OCI-LY7 (cell line): Measurements from ENCODE around the gene KATNAL1. TPM values are rescaled to one million over a fixed set of nuclear protein-coding genes. Genes with fewer than 3 reads are reported as not detected.

Experiments
- BruUV-seq: library from RNA; stranded (reverse); fragments of 400-500 nt; replicated peaks from 2 replicates; lab custom pipeline; 2021; lab: Mats Ljungman, UMichigan
- CTCF ChIA-PET: fragments of 300-600 bp; sonication (Branson Sonifier 250); formaldehyde crosslinking; loops from one replicate; lab custom pipeline; 2022; ENCODE audit warnings: antibody characterized with exemption; ENCODE audit not compliant: unreplicated experiment; lab: Charles Lee
- POLR2A ChIA-PET: fragments of 300-600 bp; sonication (Branson Sonifier 250); formaldehyde crosslinking; loops from one replicate; lab custom pipeline; 2022; ENCODE audit warnings: antibody characterized with exemption; lab: Charles Lee
- DNase-seq: peaks from one replicate; pipeline ENCODE4 v3.0.0-alpha.2; 2015; ENCODE audit warnings: low spot score
- H2AFZ ChIP-seq: fragments of 200-600 bp; sonication (generic), shearing (Covaris generic); 2 replicates; pipeline ENCODE4 v1.6.1; 2014; ENCODE audit warnings: mild to moderate bottlenecking, antibody characterized with exemption, low read length, moderate library complexity
- H3K27ac ChIP-seq: fragments of 200-600 bp; sonication (generic); 2 replicates; pipeline ENCODE4 v1.5.1; 2014; ENCODE audit warnings: mixed run types, low read depth, mild to moderate bottlenecking, moderate library complexity, low read length, inconsistent platforms; ENCODE audit not compliant: poor library complexity, severe bottlenecking
- H3K36me3 ChIP-seq: fragments of 200-600 bp; sonication (generic); 2 replicates; pipeline ENCODE4 v1.6.1; 2014; ENCODE audit warnings: mild to moderate bottlenecking, antibody characterized with exemption, low read length, moderate library complexity, mixed read lengths; ENCODE audit not compliant: insufficient read depth
- H3K4me1 ChIP-seq: fragments of 200-600 bp; sonication (generic); 2 replicates; pipeline ENCODE4 v1.5.1; 2014; ENCODE audit warnings: mild to moderate bottlenecking, low read length; ENCODE audit not compliant: insufficient read depth, poor library complexity, severe bottlenecking
- H3K4me2 ChIP-seq: fragments of 200-600 bp; sonication (generic); 2 replicates; pipeline ENCODE4 v1.6.1; 2014; ENCODE audit warnings: mild to moderate bottlenecking, low read length
- H3K4me3 ChIP-seq: fragments of 200-600 bp; sonication (generic); 2 replicates; pipeline ENCODE4 v1.5.1; 2014; ENCODE audit warnings: mild to moderate bottlenecking, low read depth, low read length; ENCODE audit not compliant: poor library complexity, severe bottlenecking
- H3K79me2 ChIP-seq: fragments of 200-600 bp; sonication (generic); 2 replicates; pipeline ENCODE4 v1.6.1; 2016; ENCODE audit warnings: low read depth, mild to moderate bottlenecking, low read length, moderate library complexity, mixed read lengths; ENCODE audit not compliant: insufficient read depth
- H3K9me2 ChIP-seq: fragments of 200-600 bp; sonication (generic); 2 replicates; pipeline ENCODE4 v1.6.1; 2016; ENCODE audit warnings: mild to moderate bottlenecking, low read length, mixed read lengths; ENCODE audit not compliant: insufficient read depth
- H3K9me3 ChIP-seq: fragments of 200-600 bp; sonication (generic); 2 replicates; pipeline ENCODE4 v1.6.1; 2014; ENCODE audit warnings: mild to moderate bottlenecking, mixed run types, low read length, mixed read lengths
- H4K20me1 ChIP-seq: fragments of 200-600 bp; sonication (generic); 2 replicates; pipeline ENCODE4 v1.6.1; 2014; ENCODE audit warnings: mild to moderate bottlenecking, antibody characterized with exemption, low read length, moderate library complexity, mixed read lengths; ENCODE audit not compliant: insufficient read depth
- CTCF ChIP-seq: fragments of 200-600 bp; sonication (generic); conservative IDR thresholded peaks from 2 replicates; pipeline ENCODE4 v1.5.1; 2014; ENCODE audit warnings: mild to moderate bottlenecking, antibody characterized with exemption, low read length, moderate library complexity, mixed read lengths
- EZH2phosphoT487 ChIP-seq: fragments of 200-600 bp; sonication (generic); IDR thresholded peaks from 2 replicates; pipeline ENCODE4 v1.6.1; 2018; ENCODE audit warnings: low read depth, borderline replicate concordance, mild to moderate bottlenecking, mixed run types, antibody characterized with exemption, low read length, moderate library complexity, mixed read lengths
- intact Hi-C: fragments of 100-400 bp; cut with micrococcal nuclease; formaldehyde crosslinking; loops from one replicate; pipeline ENCODE4 v1.10.0; 2022; ENCODE audit not compliant: unreplicated experiment
- total RNA-seq, 2 experiments: library from RNA; depleted of rRNA in 1 of 2; stranded (reverse); fragments of >200 nt in 1 of 2; shearing (Covaris generic) in 1 of 2; gene quantifications; 2 replicates each; pipeline ENCODE4 v1.2.3, GENCODE V29; 2014 to 2022

Gene KATNAL1
- total RNA-seq, 2 experiments from 2014 or later = 13.9 to 34.5 TPM

GRCh38 chr13:30193279-30194234 lies 113.8 kb downstream of the KATNAL1 start:
- Histone ChIP-seq H4K20me1 (no peaks in the 10 kb centered on the region; the same call in 1 of the 2 replicates), H3K9me3 (no peaks in the 10 kb centered on the region), H3K27ac (no peak overlapping the region), H2AFZ (no peak overlapping the region), H3K36me3 (no peaks in the 10 kb centered on the region), H3K4me3 (no peak overlapping the region), H3K4me2 (no peak overlapping the region), H3K79me2 (no peaks in the 10 kb centered on the region), H3K9me2 (no peaks in the 10 kb centered on the region), H3K4me1 (no peaks in the 10 kb centered on the region)
- POLR2A ChIA-PET = interaction anchor here (0.5 to 1.3 kb wide), 8 partner anchors 8 to 1016 kb away, joined by 3 to 4 read pairs (median 4); no protein-coding TSS in a partner anchor
- intact Hi-C loops = no loop called here
- CTCF ChIA-PET = no interaction called here
- TF ChIP-seq EZH2phosphoT487 = no peak
- no peak for TF ChIP-seq CTCF
- BruUV-seq = no TSS peak
- no peak for DNase-seq

GRCh38 chr13:30192320-30193093 lies 114.8 kb downstream of the KATNAL1 start:
- Histone ChIP-seq H3K79me2 (no peaks in the 10 kb centered on the region), H4K20me1 (no peaks in the 10 kb centered on the region; the same call in 1 of the 2 replicates), H3K36me3 (no peaks in the 10 kb centered on the region), H3K4me1 (no peaks in the 10 kb centered on the region), H2AFZ (no peak overlapping the region), H3K9me3 (no peaks in the 10 kb centered on the region), H3K9me2 (no peaks in the 10 kb centered on the region), H3K4me3 (no peak overlapping the region), H3K27ac (no peak overlapping the region), H3K4me2 (no peak overlapping the region)
- TF ChIP-seq CTCF (no peak), EZH2phosphoT487 (no peak)
- POLR2A ChIA-PET = interaction anchor here (0.5 to 1.3 kb wide), 7 partner anchors 9 to 1015 kb away, joined by 3 to 4 read pairs (median 4); no protein-coding TSS in a partner anchor
- intact Hi-C loops = no loop called here
- BruUV-seq = no TSS peak
- no peak for DNase-seq
- CTCF ChIA-PET = no interaction called here
